Eye (tissue), 1 donor: ENCODE results near the gene GNPTG.

Source experiments
- DNase-seq: peaks from one replicate; pipeline ENCODE4 v3.0.0-alpha.2; 2015

GNPTG gene

GRCh38 chr16:1401061-1401757, 49.5 kb downstream of the GNPTG start:
- DNase-seq = no peak

- DNase-seq = no peak
These were observed 50.0 kb downstream of the GNPTG start for GRCh38 chr16:1401758-1402154.

DNA sequence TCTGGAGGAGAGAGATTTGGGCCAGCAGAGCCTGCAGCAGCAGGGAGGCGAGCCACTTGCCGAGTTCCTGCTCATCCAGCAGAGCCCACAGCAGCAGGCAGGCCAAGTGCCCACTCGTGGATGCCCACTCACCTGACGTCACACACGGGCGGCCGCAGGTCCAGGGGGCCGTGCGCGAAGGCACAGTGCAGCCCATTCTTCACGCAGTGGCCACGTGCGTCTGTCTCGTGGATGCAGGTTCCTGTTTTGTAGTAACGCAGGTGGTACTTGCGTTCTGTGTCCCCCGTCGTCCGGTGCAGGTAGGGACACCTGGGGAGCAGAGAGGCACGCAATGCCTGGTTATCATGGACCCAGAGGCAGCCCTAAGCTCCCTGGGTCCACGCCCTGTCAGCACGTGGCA, 51.3 kb downstream of the GNPTG start:
- DNase-seq = no peak

DNA sequence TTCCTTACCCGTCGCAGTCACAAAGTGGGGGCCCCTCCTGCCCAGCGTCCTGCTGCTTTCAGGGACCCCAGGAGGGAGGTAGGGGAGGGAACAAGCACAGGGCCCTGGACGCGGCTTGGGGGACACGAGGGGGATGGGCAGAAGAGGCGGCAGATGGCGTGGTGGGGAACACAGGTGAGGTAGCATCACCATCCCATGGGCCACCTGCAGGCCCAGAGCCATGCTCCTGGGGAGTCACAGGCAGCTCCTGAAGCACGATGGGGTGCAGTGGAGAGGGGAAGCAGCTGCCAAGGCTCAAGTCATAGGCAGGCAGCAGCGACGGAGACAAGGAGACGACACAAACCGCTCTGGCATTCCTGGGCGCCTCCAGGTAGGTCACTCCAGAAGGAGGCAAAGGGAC, 52.0 kb downstream of the GNPTG start:
- DNase-seq = no peak

DNA sequence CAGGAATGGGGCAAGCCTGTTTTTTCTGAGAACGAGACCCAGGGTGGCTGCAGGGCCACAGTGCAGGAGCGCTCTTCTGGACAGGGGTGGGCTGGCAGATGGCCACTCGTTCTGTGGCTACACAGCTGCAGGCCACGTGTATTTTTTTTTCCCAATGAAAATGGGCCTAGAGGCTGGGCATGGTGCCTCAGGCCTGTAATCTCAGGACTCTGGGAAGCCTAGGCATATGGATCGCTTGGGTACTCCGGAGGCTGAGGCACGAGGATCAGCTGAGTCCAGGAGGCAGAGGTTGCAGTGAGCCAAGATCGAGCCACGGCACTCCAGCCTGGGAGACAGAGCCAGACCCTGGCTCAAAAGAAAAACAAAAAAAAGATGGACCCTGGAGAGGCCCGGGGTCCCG, 56.0 kb downstream of the GNPTG start:
- no peak for DNase-seq

GRCh38 chr16:1408171-1408837, 56.6 kb downstream of the GNPTG start:
- DNase-seq = peak; percentile 97

DNA sequence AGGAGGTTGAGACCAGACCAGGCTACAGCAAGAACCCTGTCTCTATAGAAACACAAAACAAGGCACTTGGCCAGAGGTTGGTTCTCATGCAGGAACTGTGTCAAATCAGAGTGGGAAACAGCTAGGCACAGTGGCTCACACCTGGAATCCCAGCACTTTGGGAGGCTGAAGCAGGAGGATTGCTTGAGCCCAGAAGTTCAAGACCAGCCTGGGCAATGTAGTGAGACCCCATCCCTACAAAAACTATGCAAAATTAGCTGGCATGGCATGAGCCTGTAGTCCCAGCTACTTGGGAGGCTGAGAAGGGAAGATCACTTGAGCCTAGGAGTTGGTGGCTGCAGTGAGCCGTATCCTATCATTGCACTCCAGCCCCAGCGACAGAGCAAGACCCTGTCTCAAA, 61.1 kb downstream of the GNPTG start:
- no peak for DNase-seq
